GM18499 (cell line): ENCODE results near the gene LIN9.
"Not testable (repeated sequence)": the region's sequence is repeated elsewhere in the genome, so short reads cannot be mapped to it uniquely, and the experiment has no call there.

Experiments used
- ATAC-seq: cut with Tn5 transposase; IDR thresholded peaks from one replicate; pipeline ENCODE4 v1.9.1; 2021; ENCODE audit warnings: moderate number of reproducible peaks; ENCODE audit not compliant: insufficient read depth, unreplicated experiment

The LIN9 gene

DNA sequence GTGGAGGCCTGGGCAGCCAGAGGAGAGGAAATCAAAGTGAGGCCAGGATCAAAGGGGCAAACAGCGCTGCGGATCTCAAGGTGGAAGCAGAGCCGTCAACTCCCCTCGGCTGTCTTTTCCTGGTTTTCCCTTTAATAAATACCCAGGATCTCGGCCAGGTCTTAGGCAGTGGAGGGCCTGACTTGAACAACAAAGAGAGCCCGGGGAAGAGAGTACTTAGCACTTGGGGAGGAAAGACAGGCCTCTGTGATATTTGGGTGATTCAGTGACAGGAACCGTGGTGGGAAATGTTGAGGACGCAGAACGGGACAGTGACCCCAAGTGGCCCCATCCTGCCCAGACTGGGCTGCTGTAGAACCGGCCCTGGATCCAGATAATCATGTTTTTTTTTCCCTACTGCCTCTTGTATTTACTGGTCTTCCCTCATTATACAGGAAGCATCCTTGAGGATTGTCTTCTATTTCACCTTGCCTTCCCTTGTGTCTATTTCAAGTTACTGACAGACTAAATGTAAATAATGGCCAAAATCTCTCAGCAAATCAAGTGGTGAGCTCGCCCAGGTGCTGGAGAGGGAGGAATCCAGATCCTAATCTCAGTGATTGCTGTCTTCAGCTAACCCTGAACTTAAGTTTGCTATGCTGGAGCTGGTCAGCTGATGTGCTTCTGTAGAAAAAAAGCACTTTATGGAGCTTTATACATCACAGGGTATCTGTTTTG, 88.3 kb downstream of the LIN9 start:
- ATAC-seq, result no peak

- no peak for ATAC-seq
These were observed 91.7 kb downstream of the LIN9 start for GRCh38 chr1:226217273-226217672.

GRCh38 chr1:226216056-226216455, 92.9 kb downstream of the LIN9 start:
- no peak for ATAC-seq

DNA sequence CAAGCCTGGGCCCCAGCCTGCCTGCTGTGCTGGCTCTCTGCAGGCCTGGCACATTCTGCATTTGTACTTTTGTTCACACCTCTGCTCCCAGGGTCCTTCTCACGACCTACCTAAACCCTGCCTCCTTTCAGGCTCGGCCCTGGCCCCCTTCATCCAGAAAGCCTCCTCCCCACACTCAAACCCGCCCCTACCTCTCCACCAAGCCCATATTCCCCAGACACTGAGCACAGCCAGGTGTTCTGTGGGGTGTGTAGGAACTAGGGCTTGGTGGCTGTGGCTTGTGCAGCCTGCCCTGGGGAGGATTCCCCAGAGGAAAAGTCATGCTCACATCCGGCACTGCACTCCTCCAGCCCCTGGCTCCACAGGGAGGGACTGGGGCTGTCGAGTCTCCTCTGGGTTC, 93.7 kb downstream of the LIN9 start:
- no peak for ATAC-seq

DNA sequence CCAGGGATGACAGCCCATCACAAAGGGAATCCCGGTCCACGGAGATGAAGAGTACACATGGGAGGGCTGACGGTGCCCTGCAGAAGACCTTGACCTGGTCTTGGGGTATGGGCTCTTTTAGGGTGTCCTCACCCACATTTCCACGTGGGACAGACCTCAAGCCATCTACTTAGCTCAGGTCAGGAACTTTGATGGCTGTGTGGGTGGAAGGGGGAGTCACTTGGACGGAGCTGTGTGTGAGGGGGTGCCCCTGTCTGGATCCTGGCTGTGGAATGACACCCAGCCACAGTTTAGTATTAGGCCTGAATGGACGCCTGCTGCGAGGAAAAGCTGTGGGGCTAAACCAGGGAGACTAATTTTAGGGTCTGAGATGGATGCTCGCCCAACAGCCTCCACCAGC, 96.4 kb downstream of the LIN9 start:
- ATAC-seq, result no peak

GRCh38 chr1:226211181-226211821, 97.7 kb downstream of the LIN9 start:
- ATAC-seq, result no peak

GRCh38 chr1:226210571-226211176, 98.3 kb downstream of the LIN9 start:
- no peak for ATAC-seq

GRCh38 chr1:226209307-226210059, 99.5 kb downstream of the LIN9 start:
- no peak for ATAC-seq

DNA sequence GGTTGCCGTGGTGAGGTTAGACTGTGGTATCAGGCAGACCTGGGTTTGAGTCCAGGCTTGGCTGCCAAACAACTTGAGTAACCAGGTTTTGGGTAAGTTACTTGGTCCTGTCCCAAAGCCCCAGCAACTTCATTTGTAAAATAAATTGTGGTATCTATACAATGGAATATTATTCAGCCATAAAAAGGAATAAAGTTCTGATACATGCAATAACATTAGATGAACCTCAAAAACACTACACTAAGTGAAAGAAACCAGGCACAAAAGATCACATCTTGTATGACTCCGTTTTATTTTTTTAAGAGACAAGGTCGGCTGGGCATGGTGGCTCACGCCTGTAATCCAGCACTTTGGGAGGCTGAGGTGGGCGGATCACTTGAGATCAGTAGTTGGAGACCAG, 101.9 kb downstream of the LIN9 start:
- no peak for ATAC-seq

GRCh38 chr1:226204198-226204597, 104.8 kb downstream of the LIN9 start:
- no peak for ATAC-seq

DNA sequence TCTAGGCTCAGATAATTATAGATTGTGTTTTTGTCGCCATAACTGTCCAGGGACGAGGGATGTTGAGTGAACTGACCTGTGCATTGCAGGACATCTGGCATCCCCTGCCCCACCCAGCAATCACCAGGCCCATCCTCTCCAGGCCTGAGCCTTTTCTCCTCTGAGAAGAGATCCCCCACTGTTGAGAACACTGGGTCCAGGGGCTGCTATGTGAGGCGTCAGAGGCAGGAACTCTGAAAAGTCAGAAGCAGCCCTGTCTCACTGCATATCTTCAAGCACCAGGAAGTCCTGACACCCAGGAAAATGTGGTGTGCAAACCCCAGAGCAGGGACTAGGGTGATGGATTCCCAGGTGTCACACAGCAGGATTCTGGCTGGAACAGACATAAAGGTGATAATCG, 105.3 kb downstream of the LIN9 start:
- ATAC-seq, result no peak

GRCh38 chr1:226203240-226203639, 105.7 kb downstream of the LIN9 start:
- ATAC-seq, result no peak

DNA sequence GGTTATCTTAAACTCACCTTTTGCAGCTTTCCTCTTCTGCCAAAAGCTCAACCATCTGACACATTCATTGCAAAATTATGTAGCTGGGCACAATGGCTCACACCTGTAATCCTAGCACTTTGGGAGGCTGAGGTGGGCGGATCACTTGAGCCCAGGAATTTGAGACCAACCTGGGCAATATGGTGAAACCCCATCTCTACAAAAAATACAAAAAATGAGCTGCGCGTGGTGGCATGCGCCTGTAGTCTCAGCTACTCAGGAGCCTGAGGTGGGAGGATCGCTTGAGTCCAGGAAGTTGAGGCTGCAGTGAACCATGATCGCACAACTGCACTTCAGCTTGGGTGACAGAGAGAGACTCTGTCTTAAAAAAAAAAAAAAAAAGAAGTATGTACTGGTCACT, 106.3 kb downstream of the LIN9 start:
- not testable (repeated sequence) for ATAC-seq

GRCh38 chr1:226202246-226202645, 106.7 kb downstream of the LIN9 start:
- no peak for ATAC-seq

- ATAC-seq, result no peak
These were observed 107.9 kb downstream of the LIN9 start for GRCh38 chr1:226201029-226201593.

- no peak for ATAC-seq
These were observed 109.0 kb downstream of the LIN9 start for GRCh38 chr1:226199971-226200370.

- ATAC-seq, result no peak
These were observed 113.8 kb downstream of the LIN9 start for GRCh38 chr1:226195144-226195543.

- no peak for ATAC-seq
These were observed 121.6 kb downstream of the LIN9 start for GRCh38 chr1:226187380-226187779.

GRCh38 chr1:226187019-226187322, 122.0 kb downstream of the LIN9 start:
- ATAC-seq, result no peak

- peak; percentile 71 for ATAC-seq
These were observed 122.6 kb downstream of the LIN9 start, which contains the start of gene ACBD3 for GRCh38 chr1:226186124-226187018. ACBD3 (minus strand) TSS chr1:226186741; CDS start chr1:226186675, 66 bp downstream.
